Occipital lobe (tissue), 2 donors: ENCODE results near the gene KCNJ4. TPM values are rescaled to one million over a fixed set of nuclear protein-coding genes. Genes with fewer than 3 reads are reported as not detected.
A peak's percentile ranks its signal among the peaks of the same experiment; 100 is the strongest.

Source experiments
- DNase-seq: peaks from one replicate; lab custom pipeline; 2025; lab: John Stamatoyannopoulos, UW
- total RNA-seq: library from RNA; depleted of rRNA; stranded (reverse); fragments of >200 nt; gene quantifications from one replicate; pipeline ENCODE4 v1.2.3, GENCODE V29; 2014

The KCNJ4 gene
- total RNA-seq, 1 donor from 2014 or later, result 9.7 TPM

GRCh38 chr22:38453066-38453672, 1.8 kb downstream of the KCNJ4 start:
- no peak for DNase-seq

DNA sequence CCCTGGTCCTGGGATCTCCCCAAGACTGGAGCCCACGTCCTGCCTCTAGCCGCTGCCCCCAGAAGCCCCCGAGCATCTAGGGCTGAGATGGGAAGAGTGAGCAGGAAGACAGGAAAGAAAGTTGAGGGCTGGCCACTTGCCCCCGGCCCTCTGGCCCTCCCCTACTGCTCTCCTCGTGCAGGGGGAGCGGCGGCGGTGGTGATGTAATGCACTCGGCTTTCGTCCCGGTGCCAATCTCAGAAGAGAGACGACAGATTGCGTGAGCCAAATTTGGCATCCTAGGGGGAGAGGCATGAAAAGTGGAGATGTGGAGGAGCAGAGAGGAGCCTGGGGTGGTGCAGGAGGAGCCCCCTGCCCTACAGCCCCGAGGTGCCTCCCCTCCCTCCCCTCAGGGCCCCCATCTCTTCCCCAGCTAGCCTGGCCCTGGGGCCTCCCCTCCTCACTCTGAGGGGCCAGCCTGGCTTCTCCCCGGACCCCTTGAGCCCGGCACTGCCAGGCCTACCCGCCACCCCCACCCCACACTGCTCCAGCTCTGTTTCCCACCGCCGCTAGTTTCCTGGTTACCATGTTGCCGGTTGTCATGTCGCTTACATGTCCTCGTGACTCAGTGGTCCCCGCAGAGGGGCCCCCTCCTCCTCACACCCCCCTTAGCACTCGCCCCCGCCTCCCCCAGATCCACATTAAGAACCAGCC, 2.5 kb downstream of the KCNJ4 start:
- DNase-seq, result peak; percentile 60

DNA sequence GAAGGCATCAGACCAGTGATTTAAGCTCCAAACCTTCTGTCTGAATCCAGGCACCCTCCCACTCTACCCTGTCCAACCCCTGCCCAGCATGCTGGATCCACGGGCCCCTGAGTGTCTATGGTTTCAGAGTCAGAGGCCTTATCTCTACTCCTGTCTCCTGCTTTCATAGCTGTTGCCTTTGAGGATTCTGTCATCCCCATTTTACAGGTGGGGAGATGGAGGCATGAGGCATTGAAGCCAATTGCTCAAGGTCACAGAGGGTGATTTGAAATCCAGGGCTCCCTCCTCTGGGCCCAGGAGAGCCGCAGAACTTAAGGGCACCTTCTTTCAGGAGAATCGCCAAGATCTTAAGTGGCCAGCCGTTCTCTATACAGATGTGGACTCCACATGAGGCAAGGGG, 3.1 kb downstream of the KCNJ4 start:
- DNase-seq, result no peak

DNA sequence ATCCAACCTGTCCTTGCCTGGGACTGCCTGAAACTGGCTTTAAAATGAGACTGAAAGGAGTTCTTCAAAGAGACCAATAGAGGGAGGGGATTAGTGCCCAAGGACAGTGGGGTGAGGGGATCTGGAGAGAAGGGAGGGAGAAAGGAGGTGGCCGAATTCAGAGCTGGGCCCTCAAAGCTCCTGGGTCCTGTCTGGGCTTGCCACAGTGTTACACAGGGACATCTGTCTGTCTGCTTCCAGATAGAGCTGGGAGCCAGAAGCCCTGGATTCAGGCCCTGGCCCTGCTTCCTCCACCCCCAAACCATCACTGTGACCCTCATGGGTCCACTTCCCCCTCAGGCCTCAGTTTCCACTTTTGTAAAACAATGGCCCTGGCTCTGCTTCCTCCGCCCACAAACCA, 3.6 kb downstream of the KCNJ4 start:
- no peak for DNase-seq

DNA sequence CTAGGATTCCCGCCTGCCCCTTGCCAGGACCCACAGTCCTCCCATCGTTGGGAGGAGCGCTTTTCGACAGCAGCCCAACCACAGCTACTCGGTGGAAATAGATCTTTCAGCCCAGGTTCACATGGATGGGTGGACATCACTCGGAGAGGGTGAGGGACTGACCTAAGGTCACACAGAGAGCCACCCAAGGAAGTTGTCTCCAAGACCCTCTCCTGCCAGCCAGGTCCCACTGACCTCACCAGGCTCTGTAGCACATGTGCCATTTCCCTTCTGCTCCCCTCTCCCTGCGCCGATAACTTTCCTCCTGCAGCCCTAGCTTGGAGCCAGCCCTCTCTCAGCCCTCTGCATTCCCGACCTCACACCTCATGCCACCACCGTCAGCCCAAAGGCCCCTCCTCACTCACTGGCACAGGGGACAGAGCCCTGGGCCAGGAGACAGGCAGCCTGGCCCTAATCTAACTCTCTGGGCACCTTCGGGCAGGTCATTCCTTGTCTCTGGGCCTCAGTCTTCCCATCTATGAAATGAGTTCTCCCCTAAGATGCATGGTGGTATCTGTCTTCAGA, 4.7 kb downstream of the KCNJ4 start:
- no peak for DNase-seq

GRCh38 chr22:38449776-38450175, 5.2 kb downstream of the KCNJ4 start:
- peak; percentile 53 for DNase-seq

GRCh38 chr22:38448945-38449745, 5.9 kb downstream of the KCNJ4 start:
- no peak for DNase-seq

DNA sequence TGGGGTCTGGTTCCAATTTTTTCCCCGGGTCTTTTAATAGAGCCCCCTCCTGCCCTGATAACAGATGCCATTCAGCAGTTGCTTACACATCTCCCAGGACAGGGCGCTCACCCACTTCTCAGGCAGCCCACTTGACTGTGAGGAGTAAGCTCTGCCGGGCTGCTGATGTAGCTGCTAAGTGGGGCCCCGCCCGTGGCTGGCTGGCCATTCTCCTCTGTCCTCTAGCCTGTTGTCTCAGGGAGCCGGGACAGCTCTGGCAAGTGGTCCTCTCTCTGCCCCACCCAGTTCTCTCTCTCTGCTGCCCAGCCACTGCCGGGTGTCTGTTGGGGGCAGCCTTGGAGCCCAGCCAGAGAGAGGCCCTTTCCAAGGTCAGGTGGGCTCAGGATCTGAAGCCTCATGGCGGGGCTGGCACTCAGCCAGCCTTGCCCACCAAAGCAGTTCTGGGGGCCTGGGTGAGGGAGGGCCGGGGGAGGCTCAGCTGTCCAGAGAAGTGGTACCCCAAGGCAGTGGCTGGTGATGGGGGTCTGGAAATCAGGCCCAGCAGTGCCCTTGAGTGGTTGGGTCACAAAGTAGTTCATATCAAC, 8.9 kb downstream of the KCNJ4 start:
- no peak for DNase-seq

GRCh38 chr22:38444783-38445182, 10.2 kb downstream of the KCNJ4 start:
- no peak for DNase-seq

GRCh38 chr22:38443628-38444521, 11.1 kb downstream of the KCNJ4 start:
- no peak for DNase-seq

GRCh38 chr22:38442967-38443627, 11.9 kb downstream of the KCNJ4 start:
- DNase-seq, result no peak

DNA sequence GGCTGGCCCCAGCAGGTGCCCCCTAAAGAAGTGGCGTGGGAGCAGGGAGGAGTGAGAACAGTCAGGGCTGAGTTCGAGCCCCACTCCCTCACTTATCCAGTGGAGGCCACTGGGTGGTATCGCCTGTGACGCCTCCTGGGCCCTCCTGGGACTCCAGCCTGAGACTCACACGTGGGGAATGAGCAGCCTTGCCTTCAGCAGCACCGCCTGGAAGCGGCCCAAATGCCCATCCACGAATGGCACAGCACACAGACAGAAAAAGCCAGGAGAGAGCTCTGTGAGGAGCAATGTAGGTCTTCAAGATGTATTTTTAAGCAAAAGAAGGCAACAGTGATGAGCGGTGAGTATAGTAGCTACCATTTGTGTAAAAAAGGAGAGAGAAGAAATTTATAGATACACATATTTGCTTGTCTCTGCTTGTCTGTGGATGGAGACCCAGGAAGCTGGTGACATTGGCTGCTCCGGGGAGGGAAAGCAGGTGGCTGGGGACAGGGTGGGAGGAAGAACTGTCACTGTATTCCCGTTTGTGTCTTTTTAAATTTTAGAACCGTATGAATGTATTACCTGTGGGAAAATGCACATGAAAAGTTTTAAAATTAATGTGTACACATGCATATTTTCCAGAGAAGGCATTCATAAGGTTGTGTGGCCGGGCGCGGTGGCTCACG, 13.2 kb downstream of the KCNJ4 start:
- no peak for DNase-seq

GRCh38 chr22:38440747-38441350, 14.2 kb downstream of the KCNJ4 start:
- DNase-seq, result no peak

GRCh38 chr22:38437416-38437815, 17.6 kb downstream of the KCNJ4 start:
- no peak for DNase-seq

GRCh38 chr22:38436629-38437395, 18.2 kb downstream of the KCNJ4 start:
- DNase-seq, result no peak

- DNase-seq, result no peak
Measured at GRCh38 chr22:38435965-38436364, 19.0 kb downstream of the KCNJ4 start.

GRCh38 chr22:38435010-38435409, 20.0 kb downstream of the KCNJ4 start:
- no peak for DNase-seq

- DNase-seq, result no peak
Measured at GRCh38 chr22:38433871-38434270, 21.1 kb downstream of the KCNJ4 start.

DNA sequence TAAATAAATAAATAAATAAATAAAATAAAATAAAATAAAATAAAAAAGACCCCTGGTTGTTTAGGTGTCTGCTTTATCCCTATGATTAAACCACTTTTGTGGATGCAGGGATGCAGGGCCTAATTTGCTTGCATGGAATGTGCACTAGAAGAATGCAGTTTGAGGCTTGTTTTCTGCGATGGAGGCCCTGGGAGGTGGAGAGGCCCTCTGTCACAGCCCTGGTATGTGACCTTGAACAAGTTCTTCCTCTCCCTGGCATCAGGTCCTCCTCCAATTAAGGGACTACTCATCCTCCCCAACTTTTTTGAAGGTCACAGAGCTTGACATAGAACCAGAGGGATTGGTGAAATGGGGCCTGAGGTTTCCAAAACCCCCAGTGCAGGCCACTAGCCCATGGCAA, 22.7 kb downstream of the KCNJ4 start:
- no peak for DNase-seq
